KBM-7 (cell line): ENCODE data around the gene NADK2.
"Not testable (repeated sequence)": the region's sequence is repeated elsewhere in the genome, so short reads cannot be mapped to it uniquely, and the experiment has no call there.

Experiments used
- DNase-seq: peaks from one replicate; pipeline ENCODE4 v3.0.0-alpha.2; 2015
- in situ Hi-C: fragments of 300-500 bp; cut with MboI; formaldehyde crosslinking; loops from 2 replicates; pipeline ENCODE4 v1.14.3; 2020; ENCODE audit warnings: low sequenced_read_pairs, low pct_unique_long_range_greater_than_20kb, mixed read lengths

Gene NADK2, protein sequence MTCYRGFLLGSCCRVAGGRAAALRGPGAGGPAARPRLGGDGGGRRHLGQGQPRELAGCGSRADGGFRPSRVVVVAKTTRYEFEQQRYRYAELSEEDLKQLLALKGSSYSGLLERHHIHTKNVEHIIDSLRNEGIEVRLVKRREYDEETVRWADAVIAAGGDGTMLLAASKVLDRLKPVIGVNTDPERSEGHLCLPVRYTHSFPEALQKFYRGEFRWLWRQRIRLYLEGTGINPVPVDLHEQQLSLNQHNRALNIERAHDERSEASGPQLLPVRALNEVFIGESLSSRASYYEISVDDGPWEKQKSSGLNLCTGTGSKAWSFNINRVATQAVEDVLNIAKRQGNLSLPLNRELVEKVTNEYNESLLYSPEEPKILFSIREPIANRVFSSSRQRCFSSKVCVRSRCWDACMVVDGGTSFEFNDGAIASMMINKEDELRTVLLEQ

DNA sequence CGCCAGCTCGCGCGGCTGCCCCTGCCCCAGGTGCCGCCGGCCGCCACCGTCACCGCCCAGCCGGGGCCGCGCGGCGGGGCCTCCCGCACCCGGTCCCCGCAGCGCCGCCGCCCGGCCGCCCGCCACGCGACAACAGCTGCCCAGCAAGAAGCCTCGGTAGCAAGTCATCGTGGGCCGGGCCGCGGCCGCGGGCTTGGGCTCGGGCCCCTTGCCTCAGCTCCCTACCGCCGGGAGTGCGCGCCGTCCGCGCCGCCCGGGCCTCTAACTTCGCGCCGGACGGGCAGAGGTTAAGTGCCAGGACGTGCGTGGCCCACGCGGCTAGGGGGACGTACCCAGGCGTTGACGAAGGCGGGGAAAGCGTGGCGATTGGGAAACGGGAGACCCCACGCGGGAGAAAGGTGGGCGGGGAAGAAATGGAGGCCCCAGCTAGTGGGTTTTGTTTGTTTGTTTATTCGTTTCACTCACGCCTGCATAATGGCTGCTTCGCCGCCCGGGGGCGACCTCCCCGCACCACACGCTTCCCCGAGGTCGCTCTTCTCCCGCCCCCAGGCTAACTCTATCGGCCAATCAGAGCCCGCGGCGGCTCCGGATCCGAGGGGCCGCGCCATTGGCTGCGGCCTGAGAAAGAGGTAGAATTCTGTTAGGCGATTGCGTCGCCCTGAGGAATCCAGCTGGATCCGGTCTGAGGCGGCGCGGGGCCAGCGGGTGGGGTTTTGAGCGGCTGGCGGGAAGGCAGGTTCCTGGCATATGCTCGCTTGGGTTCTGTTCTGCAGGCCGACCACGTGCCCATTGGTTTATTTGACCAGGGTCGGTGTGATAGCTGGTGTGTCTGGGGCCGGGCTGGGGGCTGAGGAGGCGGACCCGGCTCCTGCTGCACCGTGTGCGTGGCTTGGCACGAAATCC is at the start of gene NADK2:
NADK2 (minus strand) TSS at position 295 of the 903 bp plus-strand sequence; CDS start at position 168, 127 bp downstream.
- in situ Hi-C loops: no loop called here
- DNase-seq: peak; percentile 99

DNA sequence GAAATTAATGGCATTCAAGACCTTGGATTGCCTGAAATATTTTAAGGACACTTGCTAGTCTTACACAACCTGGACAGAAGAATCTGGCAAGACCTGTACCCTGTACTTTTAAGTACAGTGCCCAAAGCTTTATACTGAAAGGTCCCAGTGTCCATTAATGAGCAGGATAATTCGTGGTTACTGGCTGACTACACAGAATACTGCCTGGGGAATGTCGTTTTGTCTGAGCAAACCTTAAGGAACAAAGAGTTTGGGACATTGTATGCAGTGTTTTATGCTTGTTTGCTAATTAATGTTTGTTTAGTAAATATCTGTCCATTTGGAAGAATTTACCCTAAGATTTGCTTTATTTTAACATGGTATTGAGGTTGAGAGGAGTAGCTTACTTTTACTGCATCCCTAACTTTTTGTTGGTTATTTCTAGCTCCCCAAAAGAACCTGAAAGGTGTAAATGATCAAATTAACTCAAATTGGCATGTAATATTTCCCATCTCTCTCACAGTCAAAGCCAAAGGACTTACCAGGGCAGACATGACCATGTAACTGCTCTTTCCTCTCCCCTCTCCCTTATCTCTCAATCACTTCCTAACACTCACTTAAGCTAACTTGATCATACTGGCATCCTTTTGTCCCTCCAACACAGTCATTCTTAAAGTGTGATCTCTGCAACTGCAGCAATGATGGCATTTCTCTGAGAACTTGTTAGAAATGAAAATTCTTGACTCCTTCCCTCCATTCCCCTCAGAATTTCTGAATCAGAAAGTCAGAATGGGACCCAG is 44.3 kb upstream of the NADK2 start:
- in situ Hi-C loops: no loop called here
- DNase-seq: no peak

DNA sequence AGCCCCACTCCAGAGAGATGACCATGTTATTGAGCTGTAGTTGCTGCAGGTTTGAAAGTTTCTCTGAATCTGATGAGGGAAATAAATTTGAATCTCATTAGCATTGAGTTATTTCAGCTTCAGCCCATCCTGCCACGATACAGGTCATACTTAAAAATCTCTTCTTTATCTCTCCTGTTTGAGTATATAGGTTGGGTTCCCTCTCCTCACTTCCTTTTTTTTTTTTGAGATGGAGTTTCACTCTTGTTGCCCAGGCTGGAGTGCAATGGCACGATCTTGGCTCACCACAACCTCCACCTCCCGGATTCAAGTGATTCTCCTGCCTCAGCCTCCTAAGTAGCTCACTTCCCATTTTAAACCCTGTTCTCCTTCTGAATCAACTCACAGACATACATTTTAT is 42.0 kb upstream of the NADK2 start:
- in situ Hi-C loops, DNase-seq: not testable (repeated sequence)

DNA sequence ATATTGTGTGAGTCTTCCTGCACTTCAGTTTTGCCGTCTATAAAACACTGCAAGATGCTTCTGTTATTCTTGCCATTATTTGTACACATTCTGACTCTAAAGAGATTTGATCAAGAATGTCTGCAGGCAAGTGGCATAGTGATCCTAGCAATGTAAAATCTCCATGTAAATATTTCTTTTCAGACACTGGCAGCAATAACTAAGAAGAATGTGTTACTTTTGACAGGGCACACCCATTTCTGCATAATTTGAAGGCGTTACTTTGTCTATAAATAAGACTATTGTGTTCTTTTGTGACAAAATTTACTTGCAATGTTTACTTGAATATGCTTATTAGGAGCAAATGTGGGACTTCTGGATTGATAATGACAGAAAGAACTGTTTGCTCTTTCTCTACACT is 39.9 kb upstream of the NADK2 start:
- in situ Hi-C loops: no loop called here

DNA sequence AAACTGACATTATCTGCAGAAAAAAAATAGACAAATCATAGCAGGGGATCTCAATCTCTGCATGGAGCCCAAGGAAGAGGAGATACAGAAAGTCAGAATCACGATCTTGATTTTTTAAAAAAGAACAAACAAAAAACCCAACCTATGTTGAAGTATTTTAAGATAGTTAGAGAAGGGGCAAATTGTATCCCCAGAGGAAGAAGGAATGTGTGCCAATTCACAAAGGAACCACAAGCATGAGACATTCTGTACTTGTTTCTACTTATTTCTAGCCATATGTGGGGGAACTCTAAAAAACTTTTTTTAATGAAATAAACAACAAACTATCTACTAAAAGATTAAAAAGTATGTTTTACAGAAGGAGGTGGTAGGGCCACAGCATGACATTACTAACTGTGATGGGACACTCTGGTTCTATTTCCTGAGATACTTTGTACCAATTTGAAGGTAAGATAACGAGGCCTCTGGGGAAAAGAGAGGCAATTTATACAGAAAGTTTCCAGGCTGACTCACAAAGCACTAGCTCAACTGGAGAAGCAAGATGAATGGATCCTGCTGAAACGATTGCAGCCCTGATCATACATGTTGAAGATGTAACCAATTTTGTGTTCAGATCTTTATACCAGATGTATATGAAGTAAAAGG is 37.5 kb upstream of the NADK2 start:
- no peak for DNase-seq
- in situ Hi-C loops: no loop called here

More for the DNA sequence above, 39.9 kb upstream of the NADK2 start:
- DNase-seq: no peak

DNA sequence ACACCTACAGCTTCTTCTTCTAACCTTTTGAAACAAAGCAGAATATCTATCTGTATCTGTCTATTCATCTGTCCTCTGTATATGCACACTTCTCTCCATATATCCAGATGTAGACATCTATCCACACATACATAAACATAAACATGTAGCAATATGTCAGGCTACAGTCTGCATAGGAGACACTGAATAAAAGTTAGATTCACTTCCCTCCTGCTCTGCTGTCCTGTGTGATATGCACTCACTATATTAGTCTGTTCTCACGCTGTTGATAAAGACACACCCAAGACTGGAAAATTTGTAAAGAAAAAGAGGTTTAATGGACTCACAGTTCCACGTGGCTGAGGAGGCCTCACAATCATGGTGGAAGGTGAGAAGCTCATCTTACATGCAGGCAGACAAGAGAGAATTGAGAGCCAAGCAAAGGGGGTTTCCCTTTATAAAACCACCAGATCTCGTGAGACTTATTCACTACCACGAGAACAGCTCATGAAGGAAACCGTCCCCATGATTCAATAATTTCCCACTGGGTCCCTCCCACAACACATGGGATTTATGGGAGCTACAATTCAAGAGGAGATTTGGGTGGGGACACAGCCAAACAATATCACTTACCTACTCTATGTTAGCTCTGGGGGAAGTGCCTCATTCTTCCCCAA is 35.9 kb upstream of the NADK2 start:
- no peak for DNase-seq
- in situ Hi-C loops: no loop called here

DNA sequence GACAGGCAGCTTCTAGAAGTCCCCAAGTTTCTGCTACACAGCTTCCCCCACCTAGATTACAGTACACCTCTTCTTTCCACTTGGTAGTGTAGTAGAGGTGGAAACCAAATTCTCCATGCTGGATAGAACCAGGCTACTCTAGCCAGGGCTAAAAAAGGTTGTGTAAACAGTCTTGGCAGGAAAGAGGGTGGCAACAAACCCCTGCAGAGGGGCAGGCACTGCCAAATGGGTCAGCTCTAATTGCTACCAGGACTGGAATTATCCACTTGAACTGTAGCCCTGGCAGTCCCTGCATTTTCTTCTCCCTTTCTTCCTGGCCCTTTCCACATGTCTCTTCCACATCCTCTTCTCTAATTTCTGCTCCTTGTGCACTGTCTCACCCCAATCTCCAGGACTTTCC is 35.1 kb upstream of the NADK2 start:
- DNase-seq: no peak
- in situ Hi-C loops: no loop called here

DNA sequence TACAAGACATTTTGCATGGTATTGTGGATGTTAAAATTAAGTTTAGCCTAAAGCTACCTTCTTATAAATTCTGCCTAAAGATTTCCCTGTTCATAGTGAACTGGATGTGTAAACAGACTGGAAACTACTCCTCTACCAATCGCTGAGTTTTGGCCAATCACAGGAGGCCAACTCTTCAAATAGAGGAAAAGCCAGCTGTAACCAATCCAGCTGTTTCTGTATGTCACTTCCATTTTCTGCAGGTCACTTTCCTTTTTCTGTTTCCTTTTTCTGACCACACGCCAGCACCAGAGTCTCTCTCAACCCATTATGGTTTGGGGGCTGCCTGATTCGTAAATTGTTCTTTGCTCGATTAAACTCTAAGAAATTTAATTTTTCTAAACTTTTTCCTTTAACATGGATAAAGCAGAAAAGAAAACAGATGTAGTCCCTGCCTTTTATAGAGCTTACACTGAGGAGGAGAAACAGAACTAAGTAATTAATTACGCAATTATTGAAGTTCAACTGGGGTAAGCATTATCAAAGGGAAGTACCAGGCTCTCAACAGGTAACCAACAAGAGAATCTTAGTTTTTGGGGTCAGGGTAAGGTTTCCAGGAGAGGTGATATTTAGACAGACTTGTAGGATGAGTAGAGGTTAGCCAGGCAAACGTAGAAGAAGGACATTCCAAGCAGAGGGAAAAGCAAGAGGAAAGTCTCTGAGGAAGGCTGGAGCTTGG is 32.2 kb upstream of the NADK2 start:
- DNase-seq: peak; percentile 50
- in situ Hi-C loops: no loop called here

DNA sequence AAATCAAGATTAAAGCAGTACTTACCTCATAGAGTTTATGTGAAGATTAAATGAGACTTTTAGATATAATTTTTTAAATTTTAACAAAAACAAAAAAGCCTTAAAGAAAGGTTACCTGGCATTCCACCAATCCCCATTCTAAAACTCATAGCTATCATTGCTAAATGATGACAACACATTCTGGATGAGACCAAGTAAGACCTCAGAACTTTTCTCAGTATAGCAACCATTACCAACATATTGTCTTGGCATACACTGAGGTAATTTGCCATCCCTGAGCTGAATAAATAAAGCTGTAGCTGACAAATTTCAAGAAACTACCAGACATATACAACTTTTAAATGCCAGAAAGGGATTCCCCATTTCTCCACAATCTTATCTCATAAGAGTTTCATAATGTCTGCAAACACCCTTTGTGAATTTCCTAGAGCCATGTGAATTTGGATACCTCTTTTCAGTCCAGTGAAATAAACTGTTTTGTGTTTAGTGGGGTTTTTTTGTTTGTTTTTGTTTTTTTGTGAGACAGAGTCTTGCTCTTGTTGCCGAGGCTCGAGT is 30.5 kb upstream of the NADK2 start:
- no peak for DNase-seq
- in situ Hi-C loops: no loop called here

DNA sequence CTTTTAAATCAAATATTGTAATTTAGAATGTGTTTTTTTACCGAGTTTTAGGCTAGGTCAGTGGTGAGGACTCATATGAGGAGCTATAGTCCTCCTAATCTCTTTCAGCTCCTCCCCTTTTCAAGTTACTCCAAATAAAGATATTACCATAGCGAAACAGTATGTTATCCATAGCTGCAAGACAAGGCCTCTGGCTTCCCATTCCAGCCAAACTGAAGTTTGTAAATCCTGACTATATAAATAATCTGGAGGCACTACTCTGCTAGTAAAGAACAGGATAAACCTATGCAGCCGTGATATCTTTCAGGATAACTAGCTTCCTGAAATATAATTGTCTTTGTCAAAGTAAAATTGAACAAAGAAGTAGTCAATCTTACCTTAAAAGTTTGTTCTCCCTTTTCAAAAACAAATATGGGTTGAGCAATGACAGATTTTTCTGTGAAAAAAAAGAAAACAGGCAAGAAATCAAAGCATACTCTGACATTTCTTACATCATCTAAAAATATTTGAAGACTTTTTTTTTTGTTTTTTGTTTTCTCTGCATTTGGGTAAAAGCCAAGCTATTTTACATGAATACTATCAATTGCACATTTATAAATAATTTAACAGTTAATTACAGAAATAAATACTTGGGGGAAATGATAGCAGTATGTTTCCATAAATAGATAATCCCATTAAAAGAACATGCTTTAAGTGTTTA is 29.3 kb upstream of the NADK2 start:
- DNase-seq: no peak
- in situ Hi-C loops: no loop called here

DNA sequence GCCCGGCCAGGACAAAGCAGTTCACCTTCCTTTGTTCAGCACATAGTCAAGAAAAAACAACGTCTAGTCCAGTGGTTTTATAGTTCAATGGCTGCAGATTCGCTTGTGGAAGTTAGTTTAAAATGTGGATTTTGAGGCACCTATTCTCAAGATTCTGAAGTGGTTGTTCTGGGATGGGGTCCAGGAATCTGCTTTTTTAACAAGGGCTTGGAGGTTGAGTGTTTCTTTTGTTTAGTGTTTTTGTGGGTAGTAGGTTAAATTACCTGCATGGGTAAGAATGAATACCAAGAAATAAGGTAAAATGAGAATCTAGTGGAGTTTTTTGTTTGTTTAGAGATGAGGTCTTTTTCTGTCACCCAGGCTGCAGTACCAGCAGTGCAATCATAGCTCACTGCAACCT is 28.4 kb upstream of the NADK2 start:
- DNase-seq: no peak
- in situ Hi-C loops: no loop called here

DNA sequence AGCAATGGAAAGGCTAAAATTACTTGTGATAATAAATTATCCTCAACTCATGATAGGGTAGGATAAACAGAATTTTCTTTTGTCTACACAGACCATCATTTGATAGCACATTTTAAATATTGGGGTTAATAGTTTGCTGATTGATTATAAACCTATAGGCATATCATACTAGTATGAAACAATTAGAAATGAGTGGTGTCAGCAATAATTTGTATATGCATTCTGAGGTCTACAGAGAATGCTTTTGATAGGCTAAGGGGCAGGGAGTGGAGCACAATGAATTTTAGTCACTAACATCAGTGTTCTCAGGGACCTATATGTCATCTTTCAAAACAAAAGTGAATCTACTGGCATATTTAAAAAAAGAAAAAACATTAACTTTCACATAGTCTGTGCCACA is 27.8 kb upstream of the NADK2 start:
- in situ Hi-C loops: no loop called here

DNA sequence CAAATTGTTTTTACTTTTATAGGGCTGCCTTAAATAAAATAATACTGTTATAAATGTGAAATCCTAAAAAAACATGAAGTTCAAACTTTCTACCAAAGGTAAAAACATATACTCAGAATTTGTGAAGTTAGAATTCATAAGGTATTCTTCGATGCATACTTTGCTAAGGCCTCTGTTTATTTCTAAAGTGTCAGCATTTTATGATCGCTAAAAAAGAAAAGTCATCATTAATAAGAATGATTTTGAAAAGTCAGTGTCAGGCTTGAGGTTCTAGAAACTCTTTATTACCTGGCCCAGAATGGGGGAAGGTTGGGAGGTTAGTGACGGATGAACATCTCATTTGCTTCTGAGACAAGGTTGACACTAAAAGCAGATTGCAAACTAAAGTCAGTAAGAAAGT is 26.2 kb upstream of the NADK2 start:
- in situ Hi-C loops: no loop called here
- no peak for DNase-seq

More for the DNA sequence above, 27.8 kb upstream of the NADK2 start:
- no peak for DNase-seq

DNA sequence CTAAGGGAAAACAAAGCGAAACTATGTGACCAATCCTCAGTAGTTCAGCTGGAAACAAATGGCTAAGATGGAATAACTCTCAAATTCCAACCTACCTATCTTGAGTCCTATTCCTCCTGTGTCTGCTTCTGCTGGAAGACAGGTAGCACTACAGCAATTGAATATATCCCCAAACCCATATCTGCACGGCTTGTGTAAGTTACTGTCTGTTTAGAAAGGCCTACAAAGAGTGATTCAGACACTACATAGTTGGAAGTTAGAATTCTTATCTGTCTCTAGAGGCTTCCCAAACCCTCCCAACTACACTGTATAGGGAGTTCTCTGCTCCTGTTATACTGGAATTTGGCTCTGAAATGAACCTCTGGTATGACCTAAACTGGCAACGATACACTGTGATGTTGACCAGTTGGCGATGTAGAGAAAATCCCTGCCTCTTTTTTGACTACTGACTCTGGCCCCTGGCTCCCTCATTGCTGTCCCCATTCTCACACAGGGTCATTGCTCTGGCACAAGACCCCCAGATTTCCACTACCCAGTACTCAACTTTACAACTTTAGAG is 22.6 kb upstream of the NADK2 start:
- in situ Hi-C loops: no loop called here
- no peak for DNase-seq

DNA sequence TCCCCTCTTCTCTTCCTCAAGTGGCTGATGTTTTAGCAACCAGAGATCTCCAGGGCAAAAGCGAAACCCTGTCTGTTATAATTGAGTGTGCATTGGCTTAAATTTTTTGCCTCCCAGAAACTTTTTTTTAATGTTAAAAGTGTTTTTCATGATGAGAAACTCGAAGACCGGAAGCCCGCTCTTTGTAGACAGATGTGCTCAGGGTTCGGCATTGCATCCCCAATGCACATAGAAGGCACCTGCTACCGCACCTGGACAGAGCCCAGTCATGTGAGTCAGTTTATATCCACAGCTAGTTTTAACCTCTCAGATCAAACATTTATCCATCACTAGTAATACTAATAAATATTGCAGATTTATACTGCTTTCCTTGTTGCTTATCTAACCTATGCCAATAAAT is 19.5 kb upstream of the NADK2 start:
- in situ Hi-C loops: no loop called here
- no peak for DNase-seq

DNA sequence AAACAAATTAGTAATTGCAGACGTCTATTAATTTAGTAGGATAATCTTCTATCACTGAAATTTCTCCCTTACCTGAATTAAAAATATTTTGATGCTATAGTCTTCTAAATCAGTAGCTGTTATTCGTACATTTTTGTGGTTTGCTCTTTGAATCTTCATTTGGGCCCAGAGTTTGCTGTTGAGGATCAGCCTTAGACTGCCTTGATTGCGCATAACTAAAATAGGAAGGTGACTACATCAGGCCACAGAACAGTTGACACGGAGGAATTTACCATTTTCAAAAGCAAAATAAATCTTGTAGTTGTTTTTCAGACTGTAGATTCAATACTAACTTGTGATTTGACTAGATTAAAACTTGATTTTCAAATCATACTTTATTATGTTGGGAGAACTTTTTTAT is 11.8 kb upstream of the NADK2 start:
- in situ Hi-C loops: no loop called here
- DNase-seq: no peak
